Esophagus squamous epithelium (tissue), 5 donors: Measurements from ENCODE around the gene NKAIN4. TPM values are rescaled to one million over a fixed set of nuclear protein-coding genes. Genes with fewer than 3 reads are reported as not detected.

Experiments used
- DNase-seq: peaks from one replicate; lab custom pipeline; 2025; lab: John Stamatoyannopoulos, UW
- H3K27ac ChIP-seq, 4 donors: fragments of 200-600 bp; sonication (generic); one replicate each; pipeline ENCODE4 v1.5.1; 2016 to 2019; ENCODE audit warnings: mild to moderate bottlenecking in 1 of 4
- H3K27me3 ChIP-seq, 4 donors: fragments of 200-600 bp; sonication (generic); 1 replicate in 3 of 4; 2 replicates in 1 of 4; pipeline versions ENCODE4 v1.5.1 to v1.6.0; 2017 to 2021; ENCODE audit warnings: antibody characterized with exemption in 1 of 4
- H3K36me3 ChIP-seq, 3 donors: fragments of 200-600 bp; sonication (generic); one replicate each; pipeline ENCODE4 v1.5.1; 2016 to 2019
- H3K4me1 ChIP-seq, 3 donors: fragments of 200-600 bp; sonication (generic); one replicate each; pipeline ENCODE4 v1.5.1; 2017 to 2019
- H3K4me3 ChIP-seq, 4 donors: fragments of 200-600 bp; sonication (generic); 1 replicate in 3 of 4; 2 replicates in 1 of 4; pipeline ENCODE4 v1.5.1; 2016 to 2019; ENCODE audit warnings: mild to moderate bottlenecking in 2 of 4, moderate library complexity in 1 of 4
- H3K9me3 ChIP-seq, 3 donors: fragments of 200-600 bp; sonication (generic); one replicate each; pipeline ENCODE4 v1.5.1; 2016 to 2019
- CTCF ChIP-seq, 6 experiments: fragments of 450-650 bp in 4 of 6; fragments of 200-600 bp in 2 of 6; sonication (generic) in 2 of 6; IDR thresholded peaks; one replicate each; pipeline ENCODE4 v1.5.1; 2016 to 2019; ENCODE audit warnings: antibody characterized with exemption in 6 of 6, mild to moderate bottlenecking in 4 of 6, moderate library complexity in 4 of 6
- POLR2A ChIP-seq, 4 donors: fragments of 450-650 bp; IDR thresholded peaks; one replicate each; pipeline ENCODE4 v1.6.1; 2017; ENCODE audit warnings: antibody characterized with exemption in 4 of 4, mild to moderate bottlenecking in 4 of 4, moderate library complexity in 3 of 4
- WGBS, 2 donors: methylation state at CpG; one replicate each; pipeline ENCODE4 v1.1.5; 2018; 5-methylcytosine and 5-hydroxymethylcytosine counted together
- intact Hi-C: fragments of 100-400 bp; cut with DNase I; formaldehyde crosslinking; loops from one replicate; pipeline ENCODE4 v1.15.0; 2022
- total RNA-seq, 4 donors: library from RNA; depleted of rRNA; stranded (reverse); fragments of >200 nt; gene quantifications; one replicate each; pipeline ENCODE4 v1.1.0, GENCODE V29; 2016
- donor health status: DM: yes; HTN: yes; CAD: no.

Gene NKAIN4
- total RNA-seq, result not detected

- peak within 1 kb of the TSS; percentile 12 to 57 (median 26) for H3K4me3 ChIP-seq
- intact Hi-C loops, result no loop called here
- WGBS, 2 donors, result no CpG with 5 or more reads among the region's 46 CpGs
- peaks cover 6 to 95% (median 13%) of the 10 kb centered on the region in 4 donors for H3K27me3 ChIP-seq
- no peak within 1 kb of the TSS for H3K27ac ChIP-seq
- TF ChIP-seq CTCF (IDR thresholded peaks at IDR 0.05) (no peak), POLR2A (IDR thresholded peaks at IDR 0.05) (no peak)
- no peak for DNase-seq
- peaks cover 12 to 37% (median 17%) of the 10 kb centered on the region in 3 donors for H3K4me1 ChIP-seq
- no peaks in the 10 kb centered on the region for H3K36me3 ChIP-seq
- no peaks in the 10 kb centered on the region for H3K9me3 ChIP-seq
Observed at GRCh38 chr20:63254232-63254605, at the start of gene NKAIN4. NKAIN4 (minus strand) TSS chr20:63254463; CDS start chr20:63254450, 13 bp downstream.

- Histone ChIP-seq H3K27ac (no peak overlapping the region), H3K9me3 (peaks cover 0 to 12% (median 9%) of the 10 kb centered on the region in 3 donors), H3K36me3 (no peaks in the 10 kb centered on the region), H3K27me3 (peaks cover 0 to 84% (median 0%) of the 10 kb centered on the region in 4 donors), H3K4me1 (no peaks in the 10 kb centered on the region), H3K4me3 (no peak overlapping the region)
- intact Hi-C loops, result no loop called here
- TF ChIP-seq CTCF (IDR thresholded peaks at IDR 0.05), result no peak
- no peak for TF ChIP-seq POLR2A (IDR thresholded peaks at IDR 0.05)
- 52 to 54% methylated on average over 5 of the region's 5 CpGs for WGBS, 2 donors
- no peak for DNase-seq
Observed at GRCh38 chr20:63303095-63303666, 48.9 kb upstream of the NKAIN4 start.

- no peak for DNase-seq
- WGBS, 2 donors, result 89 to 100% methylated on average over 1 of the region's 1 CpG
- no peaks in the 10 kb centered on the region for H3K36me3 ChIP-seq
- TF ChIP-seq POLR2A (IDR thresholded peaks at IDR 0.05), result no peak
- no peak for TF ChIP-seq CTCF (IDR thresholded peaks at IDR 0.05)
- intact Hi-C loops, result no loop called here
- H3K27me3 ChIP-seq, result peaks cover 0 to 84% (median 8%) of the 10 kb centered on the region in 4 donors
- H3K4me1 ChIP-seq, result no peaks in the 10 kb centered on the region
- H3K9me3 ChIP-seq, result peaks cover 0 to 12% (median 9%) of the 10 kb centered on the region in 3 donors
- H3K4me3 ChIP-seq, result no peak overlapping the region
- no peak overlapping the region for H3K27ac ChIP-seq
Observed at GRCh38 chr20:63301671-63302070, 47.4 kb upstream of the NKAIN4 start.

GRCh38 chr20:63298731-63299312, 44.6 kb upstream of the NKAIN4 start:
- 82 to 88% methylated on average over 10 to 17 of the region's 17 CpGs for WGBS, 2 donors
- intact Hi-C loops, result no loop called here

More at GRCh38 chr20:63298731-63299312, 44.6 kb upstream of the NKAIN4 start:
- Histone ChIP-seq H3K4me3 (no peak overlapping the region), H3K4me1 (no peaks in the 10 kb centered on the region), H3K27me3 (peaks cover 0 to 90% (median 11%) of the 10 kb centered on the region in 4 donors), H3K9me3 (peaks cover 0 to 12% (median 9%) of the 10 kb centered on the region in 3 donors), H3K27ac (no peak overlapping the region), H3K36me3 (no peaks in the 10 kb centered on the region)
- TF ChIP-seq CTCF (IDR thresholded peaks at IDR 0.05) (no peak), POLR2A (IDR thresholded peaks at IDR 0.05) (no peak)
- no peak for DNase-seq
